GM23338 (cell line): ENCODE measurements around the gene BBX. TPM values are rescaled to one million over a fixed set of nuclear protein-coding genes. Genes with fewer than 3 reads are reported as not detected.

Experiments
- ATAC-seq: fragments of 200-7000 bp; cut with Tn5 transposase; 3 replicates; pipeline ENCODE4 v1.9.1; 2020
- DNase-seq: peaks from one replicate; pipeline ENCODE4 v3.0.0-alpha.2; 2015; ENCODE audit warnings: low spot score
- H2AFZ ChIP-seq: fragments of 200-600 bp; sonication (generic); 2 replicates; pipeline ENCODE4 v1.8.0; 2016; ENCODE audit warnings: antibody characterized with exemption, mild to moderate bottlenecking, moderate library complexity
- H3F3A ChIP-seq: fragments of 200-600 bp; sonication (generic); replicated peaks from 2 replicates; pipeline ENCODE4 v1.8.0; 2017; ENCODE audit warnings: antibody characterized with exemption, mixed run types, low read depth
- H3K27ac ChIP-seq: fragments of 200-600 bp; sonication (generic); 2 replicates; pipeline ENCODE4 v1.6.1; 2016; ENCODE audit warnings: low read depth
- H3K27me3 ChIP-seq: fragments of 200-600 bp; sonication (generic); 2 replicates; pipeline ENCODE4 v1.8.0; 2016; ENCODE audit warnings: mild to moderate bottlenecking, mixed run types, moderate library complexity; ENCODE audit not compliant: insufficient read depth
- H3K36me3 ChIP-seq: fragments of 200-600 bp; sonication (generic); 2 replicates; pipeline ENCODE4 v1.8.0; 2016; ENCODE audit warnings: mild to moderate bottlenecking; ENCODE audit not compliant: insufficient read depth
- H3K4me1 ChIP-seq: fragments of 200-600 bp; sonication (generic); 2 replicates; pipeline ENCODE4 v1.8.0; 2016; ENCODE audit warnings: mild to moderate bottlenecking, moderate library complexity; ENCODE audit not compliant: insufficient read depth
- H3K4me2 ChIP-seq: fragments of 200-600 bp; sonication (generic); 2 replicates; pipeline ENCODE4 v1.7.1; 2017; ENCODE audit warnings: mixed run types
- H3K4me3 ChIP-seq: fragments of 200-600 bp; sonication (generic); 2 replicates; pipeline ENCODE4 v1.6.1; 2016; ENCODE audit warnings: mixed run types
- H3K79me2 ChIP-seq: fragments of 200-600 bp; sonication (generic); replicated peaks from 2 replicates; pipeline ENCODE4 v1.8.0; 2017; ENCODE audit warnings: mild to moderate bottlenecking; ENCODE audit not compliant: insufficient read depth
- H3K9me2 ChIP-seq: fragments of 200-600 bp; sonication (generic); 2 replicates; pipeline ENCODE4 v1.8.0; 2017; ENCODE audit not compliant: insufficient read depth
- H4K20me1 ChIP-seq: fragments of 200-600 bp; sonication (generic); replicated peaks from 2 replicates; pipeline ENCODE4 v1.8.0; 2017; ENCODE audit warnings: mild to moderate bottlenecking; ENCODE audit not compliant: insufficient read depth
- H3K27ac Mint-ChIP-seq: 2 replicates; pipeline ENCODE4 v1.8.0; 2020; ENCODE audit warnings: inconsistent platforms, mild to moderate bottlenecking, moderate library complexity, mixed read lengths
- H3K27me3 Mint-ChIP-seq: 3 replicates; pipeline ENCODE4 v1.8.0; 2022; ENCODE audit warnings: low read depth, mild to moderate bottlenecking, moderate library complexity, mixed read lengths, inconsistent platforms; ENCODE audit not compliant: insufficient read depth, poor library complexity
- H3K36me3 Mint-ChIP-seq: 3 replicates; pipeline ENCODE4 v1.8.0; 2021; ENCODE audit warnings: low read depth, mild to moderate bottlenecking, inconsistent platforms, moderate library complexity, mixed read lengths
- H3K4me1 Mint-ChIP-seq: 3 replicates; pipeline ENCODE4 v1.8.0; 2020; ENCODE audit warnings: mild to moderate bottlenecking, inconsistent platforms, mixed read lengths
- H3K4me3 Mint-ChIP-seq: 3 replicates; pipeline ENCODE4 v1.8.0; 2021; ENCODE audit warnings: moderate library complexity, mild to moderate bottlenecking, inconsistent platforms, mixed read lengths
- H3K9me3 Mint-ChIP-seq: 3 replicates; pipeline ENCODE4 v1.8.0; 2020; ENCODE audit warnings: moderate library complexity, mild to moderate bottlenecking, inconsistent platforms, mixed read lengths
- CREB1 ChIP-seq: fragments of 250-450 bp; sonication (Bioruptor Pico); IDR thresholded peaks from 2 replicates; pipeline ENCODE4 v1.5.0; 2020; ENCODE audit warnings: low read depth, mild to moderate bottlenecking, moderate library complexity
- CTCF ChIP-seq, 2 experiments: fragments of 200-600 bp in 1 of 2; sonication (generic) in 1 of 2; conservative IDR thresholded peaks; 2 replicates each; pipeline versions ENCODE4 v1.5.1 to v1.6.1; 2016 to 2017; ENCODE audit warnings: antibody characterized with exemption in 2 of 2, low read depth in 2 of 2, mild to moderate bottlenecking in 2 of 2, moderate library complexity in 1 of 2
- JUNB ChIP-seq: IDR thresholded peaks from one replicate; pipeline ENCODE4 v1.6.1; 2016; ENCODE audit warnings: antibody characterized with exemption; ENCODE audit not compliant: unreplicated experiment
- NANOG ChIP-seq: IDR thresholded peaks from 2 replicates; pipeline ENCODE4 v1.6.1; 2016; ENCODE audit warnings: antibody characterized with exemption, borderline replicate concordance
- POLR2AphosphoS5 ChIP-seq: IDR thresholded peaks from 2 replicates; pipeline ENCODE4 v1.6.1; 2016; ENCODE audit warnings: antibody characterized with exemption, low read depth
- STAT1 ChIP-seq: IDR thresholded peaks from one replicate; pipeline ENCODE4 v1.6.1; 2016; ENCODE audit warnings: antibody characterized with exemption; ENCODE audit not compliant: unreplicated experiment
- ZNF331 ChIP-seq: fragments of 250-450 bp; sonication (Bioruptor Pico); IDR thresholded peaks from 2 replicates; pipeline ENCODE4 v1.5.0; 2020; ENCODE audit warnings: low read depth, mild to moderate bottlenecking, moderate library complexity
- ZNF462 ChIP-seq: fragments of 250-450 bp; sonication (Bioruptor Pico); IDR thresholded peaks from 2 replicates; pipeline ENCODE4 v1.5.0; 2020; ENCODE audit warnings: mild to moderate bottlenecking, moderate library complexity
- polyA plus RNA-seq: library from polyadenylated mRNA; unstranded; fragments of >200 nt; fragmentation: Nextera tagmentation; extraction: Ambion mirVana; gene quantifications from 2 replicates; pipeline ENCODE4 v1.2.1, GENCODE V29; 2016
- total RNA-seq: library from RNA; depleted of rRNA; stranded (reverse); fragments of >200 nt; shearing (Covaris generic); gene quantifications from 2 replicates; pipeline ENCODE4 v1.2.3, GENCODE V29; 2014

BBX gene
- total and polyA plus RNA-seq, 2 experiments from 2014 or later = 35.2 to 44.1 TPM

- no peak for TF ChIP-seq ZNF331 (CRISPR knock-in tag)
- no peak for TF ChIP-seq STAT1
- TF ChIP-seq CTCF (conservative IDR thresholded peaks at IDR 0.05; ENCODE audit: low read depth in 2 of 2) = no peak
- TF ChIP-seq JUNB = no peak
- no peak for TF ChIP-seq CREB1 (CRISPR knock-in tag)
- no peak for TF ChIP-seq POLR2AphosphoS5
These were observed 65.5 kb downstream of the BBX start (continued) for GRCh38 chr3:107588217-107588616.

- ATAC-seq = no peak
- Histone ChIP-seq H3K4me3 (no peak overlapping the region), H3K27ac (no peak overlapping the region), H2AFZ (no peak overlapping the region), H3K36me3 (no peaks in the 10 kb centered on the region), H3K4me2 (no peak overlapping the region), H3K79me2 (no peaks in the 10 kb centered on the region), H3K4me1 (peaks cover 3% of the 10 kb centered on the region; the same call in 1 of the 2 replicates), H3F3A (no peaks in the 10 kb centered on the region), H3K27me3 (no peaks in the 10 kb centered on the region), H3K9me2 (no peaks in the 10 kb centered on the region), H4K20me1 (no peaks in the 10 kb centered on the region)
- Mint-ChIP-seq H3K27ac (no peak overlapping the region), H3K27me3 (no peaks in the 10 kb centered on the region), H3K4me1 (peaks cover 15% of the 10 kb centered on the region; the same call in 2 of the 3 replicates), H3K4me3 (no peak overlapping the region), H3K36me3 (no peaks in the 10 kb centered on the region), H3K9me3 (no peaks in the 10 kb centered on the region)
- no peak for DNase-seq
- TF ChIP-seq JUNB = no peak
- no peak for TF ChIP-seq ZNF462 (CRISPR knock-in tag)
- TF ChIP-seq NANOG = no peak
- TF ChIP-seq STAT1 = no peak
These were observed 66.7 kb downstream of the BBX start for GRCh38 chr3:107589454-107589853.
